Gastrocnemius medialis (tissue), 4 donors: ENCODE measurements around the gene PADI3.

Source experiments
- CTCF ChIP-seq, 5 experiments: fragments of 450-650 bp in 3 of 5; fragments of 200-600 bp in 2 of 5; sonication (generic) in 2 of 5; IDR thresholded peaks in 4 of 5; conservative IDR thresholded peaks in 1 of 5; 1 replicate in 4 of 5; 2 replicates in 1 of 5; pipeline ENCODE4 v1.5.1; 2016 to 2019; ENCODE audit warnings: antibody characterized with exemption in 5 of 5, mild to moderate bottlenecking in 3 of 5, moderate library complexity in 3 of 5
- POLR2A ChIP-seq, 2 donors: fragments of 450-650 bp; IDR thresholded peaks; one replicate each; pipeline ENCODE4 v1.6.1; 2017; ENCODE audit warnings: antibody characterized with exemption in 2 of 2, mild to moderate bottlenecking in 2 of 2, moderate library complexity in 2 of 2

DNA sequence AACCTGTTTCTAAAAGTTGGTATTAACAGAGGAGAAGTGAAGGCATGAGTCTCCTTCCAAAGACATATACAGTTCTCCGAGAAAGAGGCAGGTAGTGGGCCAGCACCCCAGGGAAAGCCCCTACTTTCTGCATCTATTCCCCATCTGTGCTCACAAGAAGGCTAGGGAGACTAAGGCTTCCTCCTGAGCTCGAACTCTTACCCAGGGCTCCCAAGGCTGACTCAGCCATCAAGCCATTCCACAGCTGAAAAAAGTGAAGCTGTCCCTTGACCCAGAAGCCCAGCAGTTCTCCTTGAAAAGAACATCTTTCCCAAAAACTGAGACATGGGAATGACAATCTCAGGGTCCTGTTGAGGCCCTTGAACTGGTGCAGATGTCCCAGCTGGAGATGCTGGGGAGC is 1.9 kb upstream of the PADI3 start:
- no peak for TF ChIP-seq CTCF (IDR thresholded peaks at IDR 0.05 in 4 of 5, conservative IDR thresholded peaks at IDR 0.05 in 1 of 5)
- no peak for TF ChIP-seq POLR2A (IDR thresholded peaks at IDR 0.05)
